Measurements from ENCODE around the gene HES5. TPM values are rescaled to one million over a fixed set of nuclear protein-coding genes. Genes with fewer than 3 reads are reported as not detected.
"Not testable (repeated sequence)": the region's sequence is repeated elsewhere in the genome, so short reads cannot be mapped to it uniquely, and the experiment has no call there.

Gene HES5
- total RNA-seq, 2 experiments from 2014 or later = 0.21 to 0.23 TPM

DNA sequence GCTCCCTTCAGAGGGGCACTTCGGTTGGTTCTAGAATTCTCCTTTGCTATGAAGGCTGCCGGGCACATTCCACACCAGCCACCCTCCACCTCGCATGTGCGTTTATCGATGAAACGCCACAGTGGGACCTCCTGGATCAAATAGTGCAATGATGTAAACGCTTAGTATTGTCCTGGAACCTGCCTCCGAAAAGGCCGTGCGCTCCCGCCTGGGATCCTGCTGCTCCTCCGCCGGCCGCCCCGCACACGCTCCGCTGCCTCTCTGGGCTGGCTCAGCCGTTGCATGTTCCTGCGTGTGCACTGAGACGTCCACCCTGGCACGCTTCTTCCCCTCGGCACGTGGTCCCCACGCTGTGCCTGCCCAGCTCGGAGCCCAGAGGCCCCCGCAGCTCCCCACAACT is 22.1 kb upstream of the HES5 start:
- ChIA-PET POLR2A (no interaction called here), CTCF (no interaction called here)

DNA sequence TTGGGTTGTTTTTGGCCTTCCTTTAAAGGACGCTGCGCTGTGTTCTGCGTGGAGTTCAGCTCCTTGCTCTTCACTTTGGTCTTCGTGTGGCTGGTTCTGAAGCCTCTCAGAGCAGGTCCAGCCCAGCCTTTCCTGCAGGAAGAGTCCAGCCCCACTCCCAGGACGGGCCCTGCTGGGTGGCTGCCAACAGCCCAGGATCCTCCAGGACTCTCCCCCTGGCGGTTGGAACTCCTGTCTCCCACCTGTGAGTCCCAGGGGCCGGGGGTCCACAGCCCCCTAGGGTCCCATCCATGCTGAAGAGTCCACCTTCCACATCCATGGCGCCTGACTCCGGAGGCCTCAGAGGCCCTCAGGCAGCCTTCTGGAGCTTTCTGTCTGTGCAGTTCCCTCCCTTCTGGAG is 21.5 kb upstream of the HES5 start:
- POLR2A ChIA-PET, CTCF ChIA-PET: not testable (repeated sequence)

DNA sequence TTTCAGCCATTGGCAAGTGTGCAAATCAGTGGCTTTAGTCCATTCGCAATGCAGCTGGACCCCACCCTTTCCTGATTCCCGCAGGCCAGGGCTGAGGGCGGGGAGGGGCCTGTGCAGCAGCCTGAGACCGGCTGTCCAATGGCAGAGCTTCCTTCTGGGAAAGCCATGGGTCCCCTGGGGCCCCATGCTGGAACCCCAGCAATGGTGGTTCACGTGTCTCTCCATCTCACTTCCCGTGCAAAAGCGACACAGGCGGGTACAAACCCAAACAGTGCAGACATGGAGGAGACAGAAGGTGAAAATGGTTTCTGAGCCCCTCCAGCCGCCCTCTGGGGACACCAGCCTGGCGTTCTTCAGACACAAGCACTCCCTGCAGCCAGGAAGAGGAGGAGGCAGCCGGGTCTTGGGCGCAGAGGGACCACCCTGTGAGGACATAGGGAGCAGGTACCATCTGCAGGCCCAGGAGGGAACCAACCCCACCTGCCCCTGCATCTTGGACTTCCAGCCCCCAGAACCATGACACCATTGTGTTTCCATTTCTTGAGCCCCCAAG is 20.3 kb upstream of the HES5 start:
- POLR2A ChIA-PET, CTCF ChIA-PET: not testable (repeated sequence)

DNA sequence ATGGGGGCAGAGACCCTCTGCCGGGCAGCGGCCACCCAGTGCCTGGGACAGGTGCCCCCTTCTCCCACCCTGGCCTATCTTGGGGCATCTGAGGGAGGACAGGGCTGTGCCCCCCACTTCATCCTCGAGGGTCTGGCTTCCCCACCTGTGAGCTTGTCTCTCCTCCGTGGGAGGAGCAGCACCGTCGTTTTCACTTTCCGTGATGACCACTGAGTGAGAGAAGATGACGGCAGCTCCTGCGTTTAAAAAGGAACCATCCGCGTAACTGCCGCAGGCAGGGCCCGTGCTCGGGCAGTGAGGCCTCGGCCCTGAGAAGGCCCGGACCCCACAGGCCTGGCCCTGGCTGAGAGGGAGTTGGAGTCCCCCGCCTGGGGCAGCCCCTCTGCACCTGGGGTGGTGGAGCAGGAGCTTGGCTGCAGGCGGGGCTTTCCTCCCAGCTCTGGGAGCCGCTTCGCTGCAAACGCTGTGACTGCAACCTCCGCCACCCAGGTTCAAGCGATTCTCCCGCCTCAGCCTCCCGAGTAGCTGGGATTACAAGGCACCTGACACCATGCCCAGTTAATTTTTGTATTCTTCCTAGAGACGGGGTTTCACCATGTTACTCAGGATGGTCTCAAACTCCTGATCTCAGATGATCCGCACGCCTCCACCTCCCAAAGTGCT is 19.4 kb upstream of the HES5 start:
- ChIA-PET CTCF (interaction anchor here (1.1 to 4.3 kb wide), 3 partner anchors 14 to 134 kb away, joined by 3 to 42 read pairs (median 16); partner anchors contain the start of gene PANK4), POLR2A (interaction anchor here (1.3 to 4.5 kb wide), 3 partner anchors 12 to 37 kb away, joined by 4 to 46 read pairs (median 28); partner anchors contain the start of genes PANK4 and PRXL2B)

DNA sequence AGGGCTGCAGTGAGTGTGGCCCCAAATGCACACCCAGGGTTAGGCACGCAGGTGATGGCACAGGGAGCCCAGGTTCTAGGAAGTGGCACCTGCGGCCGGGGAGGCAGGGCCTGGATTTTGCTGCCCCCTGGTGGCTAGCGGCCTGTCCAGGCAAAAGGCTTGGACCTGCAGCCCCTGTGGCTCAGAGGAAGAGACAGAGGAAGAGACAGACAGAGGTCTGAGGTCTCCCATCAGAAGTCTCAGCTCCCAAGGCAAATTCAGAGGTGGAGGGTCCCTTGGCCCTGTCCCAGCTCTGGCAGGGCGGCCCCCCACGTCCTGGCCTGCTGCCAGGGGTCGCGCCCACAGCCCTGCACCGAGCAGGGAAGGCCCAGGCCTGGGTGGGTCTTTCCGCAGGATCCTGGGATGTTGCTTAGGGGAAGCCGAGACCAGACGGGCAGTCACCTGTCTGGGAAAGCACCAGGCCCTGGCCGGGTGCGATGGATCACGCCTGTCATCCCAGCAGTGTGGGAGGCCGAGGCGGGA is 18.1 kb upstream of the HES5 start:
- POLR2A ChIA-PET = interaction anchor here (0.7 to 4.5 kb wide), 14 partner anchors 8 to 157 kb away, joined by 3 to 46 read pairs (median 6); partner anchors contain the start of genes MORN1, PANK4, PEX10 and PRXL2B
- CTCF ChIA-PET = interaction anchor here (1.0 to 4.3 kb wide), 14 partner anchors 8 to 353 kb away, joined by 3 to 42 read pairs (median 6); partner anchors contain the start of genes FAAP20, PANK4, PRXL2B and TNFRSF14

DNA sequence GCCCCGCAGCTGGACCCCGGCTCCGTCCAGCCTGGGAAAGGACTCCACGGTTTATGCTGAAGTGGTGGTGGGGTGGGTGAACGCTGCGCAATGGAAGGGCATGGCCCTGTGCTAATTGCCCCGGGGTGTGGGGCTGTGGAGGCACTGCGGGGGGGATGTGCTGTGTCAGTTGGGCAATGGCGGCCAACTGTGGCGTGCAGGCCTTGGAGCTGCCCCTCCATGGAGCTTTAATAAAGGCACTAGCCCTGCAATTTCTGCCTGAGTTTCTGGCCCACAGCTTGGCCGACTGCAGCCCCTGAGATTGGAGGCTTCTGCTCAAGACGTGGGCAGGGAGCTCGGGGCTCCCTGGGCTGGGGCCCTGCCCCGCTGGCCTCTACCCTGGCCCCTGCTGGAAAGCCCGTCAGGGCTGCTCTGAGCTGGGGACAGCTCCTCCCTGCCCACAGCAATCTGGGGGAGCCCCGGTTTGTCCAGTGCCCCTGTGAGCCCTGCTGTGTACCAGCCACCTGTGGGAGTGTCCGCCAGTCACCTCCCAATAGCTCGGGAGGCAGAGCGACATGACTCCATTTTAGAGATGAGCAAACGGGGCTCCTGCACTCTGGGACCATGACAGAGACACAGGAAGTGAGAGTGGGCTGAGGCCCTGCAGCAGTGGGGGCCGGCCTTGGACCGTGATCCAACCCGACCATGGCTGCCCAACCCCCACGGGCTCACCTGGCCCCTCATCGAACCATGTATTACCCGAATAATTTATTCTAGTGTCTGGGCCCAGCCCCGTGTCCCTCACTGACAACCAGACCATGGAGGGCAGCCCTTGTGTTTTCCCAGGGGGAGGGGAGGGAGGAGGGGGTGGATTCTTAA is 17.4 kb upstream of the HES5 start:
- ChIA-PET POLR2A (interaction anchor here (0.7 to 4.5 kb wide), 12 partner anchors 9 to 156 kb away, joined by 3 to 46 read pairs (median 6); partner anchors contain the start of genes MORN1, PANK4, PEX10 and PRXL2B), CTCF (interaction anchor here (0.7 to 4.3 kb wide), 15 partner anchors 9 to 352 kb away, joined by 3 to 42 read pairs (median 6); partner anchors contain the start of genes FAAP20, PANK4, PRXL2B and TNFRSF14)

DNA sequence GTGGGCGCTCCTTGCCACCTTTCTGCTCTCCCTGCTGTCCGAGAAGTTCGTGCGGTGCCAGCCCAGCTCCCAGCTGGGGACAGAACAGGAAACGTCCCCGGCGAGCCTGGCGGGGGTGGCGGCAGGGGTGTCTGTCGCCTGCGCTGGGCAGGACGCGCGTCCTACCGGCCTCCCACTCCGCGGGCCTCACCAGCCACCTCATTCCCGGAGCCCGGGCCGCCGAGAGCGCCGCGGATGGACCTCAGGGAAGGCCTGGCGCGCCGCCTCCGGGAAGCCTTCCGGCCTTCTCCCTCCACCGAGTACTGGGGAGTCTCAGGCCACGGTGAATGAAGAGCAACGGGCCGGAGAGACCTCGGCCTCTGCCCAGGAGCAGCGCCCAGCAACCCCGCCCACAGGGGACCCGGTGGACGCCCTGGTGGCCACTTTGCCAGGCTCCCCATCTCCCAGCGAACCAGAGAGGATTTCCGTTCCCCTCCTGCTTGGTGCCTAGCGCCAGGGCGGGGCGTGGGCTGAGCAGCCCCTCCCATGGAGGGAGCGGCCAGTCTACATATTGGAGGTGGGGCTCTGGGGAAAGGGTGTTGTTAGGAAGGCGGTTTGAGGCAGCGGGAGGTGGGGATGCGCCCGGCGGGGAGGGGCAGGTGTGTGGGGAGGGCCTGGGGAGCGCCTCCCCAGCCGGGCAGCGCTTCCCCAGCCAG is 16.6 kb upstream of the HES5 start:
- ChIA-PET CTCF (interaction anchor here (0.7 to 4.3 kb wide), 13 partner anchors 10 to 352 kb away, joined by 3 to 42 read pairs (median 6); partner anchors contain the start of genes FAAP20, PANK4, PRXL2B and TNFRSF14), POLR2A (interaction anchor here (0.7 to 4.5 kb wide), 12 partner anchors 10 to 155 kb away, joined by 3 to 46 read pairs (median 6); partner anchors contain the start of genes MORN1, PANK4, PRXL2B and RER1)

DNA sequence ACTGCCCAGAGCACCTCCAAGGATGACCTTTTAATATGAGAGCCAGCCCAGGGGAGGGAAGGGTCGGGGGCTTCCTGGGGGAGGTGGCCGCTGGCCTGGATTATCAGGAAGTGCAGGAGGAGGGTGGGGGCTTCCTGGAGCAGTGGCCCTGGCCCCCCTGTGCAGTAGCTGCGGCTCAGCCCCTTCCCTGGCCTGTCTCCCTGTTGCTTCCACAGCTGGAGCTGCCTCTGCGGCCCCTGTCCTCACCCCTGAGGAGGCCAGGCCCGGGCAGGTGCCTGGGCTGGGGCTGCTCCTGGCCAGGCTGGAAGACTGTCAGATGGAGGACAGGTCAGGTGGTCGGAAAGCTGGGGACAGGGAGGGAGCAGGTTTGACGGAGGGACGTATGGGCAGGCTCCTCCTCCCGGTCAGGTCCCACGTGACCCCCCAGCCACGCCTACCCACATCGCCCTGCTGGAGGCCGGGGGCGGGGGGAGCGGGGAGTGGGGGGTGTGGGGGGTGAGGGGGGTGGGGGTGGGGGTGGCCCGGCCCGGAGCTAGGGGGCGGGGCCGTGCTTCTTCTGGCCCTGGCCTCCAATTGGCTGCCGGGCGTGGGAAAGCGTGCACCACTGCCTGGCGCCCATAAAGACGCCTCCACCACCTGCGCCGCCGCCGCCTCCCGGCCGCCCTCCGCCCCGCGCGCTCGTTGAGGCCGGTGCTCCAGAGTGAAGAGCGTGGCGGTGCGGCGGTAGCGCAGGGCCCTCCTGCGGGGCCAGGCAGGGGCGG is 15.9 kb upstream of the HES5 start:
- CTCF ChIA-PET = interaction anchor here (0.6 to 4.3 kb wide), 7 partner anchors 11 to 133 kb away, joined by 3 to 42 read pairs (median 5); partner anchors contain the start of genes PANK4 and PEX10

DNA sequence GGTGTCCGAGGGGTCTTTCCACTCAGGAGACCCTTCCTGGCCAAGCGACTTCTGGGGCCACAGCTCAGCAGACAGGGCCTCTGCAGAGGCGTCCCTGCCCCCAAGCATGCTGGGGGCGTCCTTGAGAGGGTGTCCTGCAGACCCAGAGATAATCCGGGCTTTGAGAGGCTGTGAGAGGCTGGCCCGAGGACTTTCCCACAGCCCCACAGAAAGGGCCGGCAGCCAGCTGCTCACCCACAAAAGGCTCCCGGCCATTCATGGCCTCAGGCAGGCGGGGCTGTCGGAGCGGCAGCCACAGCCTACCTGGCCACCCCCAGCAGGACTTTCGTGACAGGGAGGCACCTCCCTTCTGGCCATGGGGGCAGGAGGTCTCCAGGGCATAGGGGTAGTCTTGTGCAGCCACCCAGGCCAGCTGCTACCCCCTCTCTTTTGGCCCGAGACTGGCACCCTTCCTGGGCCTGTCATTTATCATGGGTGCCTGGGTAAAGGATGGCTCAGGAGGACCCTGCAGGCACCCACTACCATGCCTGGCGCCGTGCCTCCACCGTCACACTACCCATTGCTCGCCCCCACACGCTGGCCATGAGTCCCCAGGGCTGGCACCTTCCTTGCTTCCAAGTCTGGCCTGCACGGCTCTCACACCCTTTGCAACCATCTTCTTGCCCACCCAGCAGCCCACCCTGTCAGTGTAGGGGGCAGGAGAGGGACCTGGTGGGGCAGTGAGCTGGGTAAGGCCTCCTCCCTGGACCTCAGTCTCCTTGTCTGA is 15.0 kb upstream of the HES5 start:
- ChIA-PET POLR2A (interaction anchor here (0.7 to 4.5 kb wide), 7 partner anchors 11 to 154 kb away, joined by 3 to 46 read pairs (median 5); partner anchors contain the start of genes MORN1, PANK4, PRXL2B and RER1), CTCF (interaction anchor here (0.8 to 4.3 kb wide), 3 partner anchors 10 to 41 kb away, joined by 3 to 42 read pairs (median 3); partner anchors contain the start of gene PANK4)

More for the DNA sequence above, 15.9 kb upstream of the HES5 start:
- POLR2A ChIA-PET = interaction anchor here (0.7 to 4.5 kb wide), 8 partner anchors 10 to 154 kb away, joined by 3 to 46 read pairs (median 4); partner anchors contain the start of genes MORN1, PANK4, PRXL2B and RER1

DNA sequence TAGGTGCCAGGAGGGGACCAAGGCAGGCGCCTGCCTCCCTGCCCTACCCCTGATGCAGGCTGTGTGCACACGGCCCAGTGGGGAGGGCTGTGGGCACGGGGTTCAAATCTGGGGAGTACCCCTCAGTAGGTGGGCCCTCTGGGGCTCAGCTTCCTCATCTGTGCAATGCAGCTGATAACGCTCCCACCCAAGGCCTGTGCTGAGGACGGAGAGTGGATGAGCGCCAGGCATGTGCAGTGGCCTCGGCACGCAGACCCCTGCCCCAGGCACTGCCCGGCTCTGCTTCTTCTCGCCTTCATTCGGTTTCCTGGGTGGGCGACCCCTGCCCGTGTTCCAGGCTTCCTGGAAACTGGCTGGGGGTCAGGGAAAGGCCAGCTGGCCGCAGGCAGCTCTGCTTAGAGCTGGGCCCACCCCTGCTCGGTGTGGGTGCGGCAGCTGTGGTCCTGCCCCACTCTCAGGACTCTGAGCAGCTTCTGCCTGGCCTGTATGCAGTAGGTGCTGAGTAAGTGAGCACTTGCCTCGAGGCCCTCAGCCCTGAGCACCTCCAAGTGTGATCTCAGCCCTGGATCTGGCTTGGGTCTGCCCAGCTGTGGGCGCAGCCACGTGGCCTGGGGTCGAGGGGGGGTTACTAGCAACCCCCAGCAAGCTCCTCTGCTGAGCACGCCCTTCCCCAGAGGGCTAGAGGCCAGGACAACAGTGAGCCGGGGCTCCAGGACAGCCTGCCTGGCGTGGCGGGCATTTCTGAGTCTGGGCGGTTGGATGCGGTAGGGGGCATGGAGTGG is 14.2 kb upstream of the HES5 start:
- POLR2A ChIA-PET = interaction anchor here (0.7 to 4.0 kb wide), 2 partner anchors 12 to 13 kb away, joined by 4 to 32 read pairs; partner anchors contain the start of gene TNFRSF14
- CTCF ChIA-PET = interaction anchor here (1.0 kb wide), 1 partner anchor 15 kb away, joined by 3 read pairs; no protein-coding TSS in a partner anchor

DNA sequence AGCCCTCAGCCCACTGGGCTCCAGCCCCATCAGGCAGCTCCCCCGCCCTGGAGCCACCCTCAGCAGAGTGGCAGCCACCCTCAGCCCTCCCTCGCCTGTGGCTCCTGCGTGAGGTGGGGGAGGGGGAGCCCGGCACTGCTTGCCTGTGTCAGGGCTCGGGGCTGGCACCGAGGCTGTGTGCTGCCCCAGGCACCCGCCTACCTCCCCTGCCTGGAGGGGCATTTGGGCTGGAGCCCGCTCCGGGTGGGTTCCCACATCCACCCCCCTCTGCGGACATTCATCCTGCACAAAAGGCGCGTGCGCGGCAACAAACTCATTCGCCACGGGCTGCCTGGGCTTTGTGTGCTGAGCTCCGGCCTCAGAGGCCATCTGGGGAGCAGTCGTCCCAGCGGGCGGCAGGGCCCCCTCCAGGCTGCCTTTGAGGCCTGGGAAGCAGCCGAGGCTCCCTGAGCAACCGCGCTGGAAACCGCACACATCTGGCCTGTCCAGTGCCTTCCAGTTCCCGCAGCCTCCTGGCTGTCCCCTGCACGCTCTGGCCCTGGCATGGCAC is 13.6 kb upstream of the HES5 start:
- ChIA-PET POLR2A (interaction anchor here (0.7 kb wide), 1 partner anchor 13 kb away, joined by 4 read pairs; no protein-coding TSS in a partner anchor), CTCF (interaction anchor here (0.6 to 1.4 kb wide), 4 partner anchors 15 to 326 kb away, joined by 3 read pairs; partner anchors contain the start of gene PANK4)

DNA sequence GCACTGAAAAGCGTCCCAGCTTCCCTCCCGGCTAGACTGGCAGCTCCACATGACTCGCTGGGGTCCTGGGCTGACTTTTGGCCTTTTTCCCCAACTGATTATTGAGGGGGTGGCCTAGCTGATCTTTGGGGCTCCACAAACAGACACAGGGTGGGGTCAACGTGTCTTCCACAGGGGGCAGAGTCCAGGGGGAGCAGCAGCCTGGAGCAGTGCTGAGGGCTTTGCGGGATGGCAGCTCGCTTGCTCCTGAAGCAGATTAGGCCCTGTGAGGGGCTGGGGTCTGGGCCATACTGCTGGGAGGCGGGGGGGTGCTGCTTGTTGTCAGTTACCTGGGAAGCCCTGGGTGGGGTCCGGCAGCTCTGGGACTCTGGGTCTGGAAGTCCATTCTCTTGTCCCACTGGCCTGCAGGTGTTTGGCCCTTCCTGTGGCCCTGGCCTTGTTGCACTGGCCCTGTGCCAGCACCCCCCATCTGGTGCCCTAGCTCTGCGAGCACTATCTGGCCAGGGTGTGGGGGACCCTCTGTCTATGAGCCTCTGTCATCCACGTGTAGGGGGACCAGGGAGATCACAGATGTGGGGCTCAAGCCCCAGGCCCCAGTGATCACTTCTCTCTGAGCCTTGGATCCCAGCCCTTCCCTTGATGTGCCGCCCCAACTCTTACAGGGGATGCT is 12.3 kb upstream of the HES5 start:
- POLR2A ChIA-PET = no interaction called here
- CTCF ChIA-PET = interaction anchor here (1.2 to 1.4 kb wide), 2 partner anchors 15 to 19 kb away, joined by 3 read pairs; partner anchors contain the start of gene PANK4

DNA sequence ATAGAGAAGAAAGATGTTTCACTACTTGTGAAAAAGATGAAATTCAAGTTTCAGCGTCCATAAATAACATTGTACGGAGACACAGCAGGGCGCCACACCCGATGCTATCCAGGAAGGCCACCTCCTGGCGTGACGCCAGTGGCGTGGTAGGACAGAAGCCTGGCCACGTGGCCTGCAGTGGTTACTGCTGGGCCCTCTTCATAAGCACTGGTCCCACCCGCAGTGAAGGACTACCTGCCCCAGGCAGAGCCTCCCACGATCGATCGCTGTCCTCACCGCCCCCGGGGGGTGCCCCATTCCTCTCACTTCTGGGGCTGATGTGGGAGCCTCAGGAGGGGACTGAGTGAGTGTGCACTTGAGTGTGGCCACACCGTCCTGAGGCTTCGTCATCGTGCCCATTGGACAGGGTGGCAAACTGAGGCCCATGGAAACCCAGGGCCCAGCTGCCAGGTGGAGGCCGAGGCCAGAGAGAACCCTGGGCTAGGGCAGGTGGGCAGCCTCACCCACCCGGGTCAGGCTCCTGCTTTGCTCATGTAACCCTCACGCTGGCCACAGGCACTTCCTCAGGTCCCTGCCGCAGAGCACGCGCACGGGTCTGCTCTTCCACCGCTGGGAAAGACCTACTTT is 11.7 kb upstream of the HES5 start:
- CTCF ChIA-PET = interaction anchor here (1.2 to 2.1 kb wide), 2 partner anchors 10 to 126 kb away, joined by 4 to 5 read pairs; no protein-coding TSS in a partner anchor

DNA sequence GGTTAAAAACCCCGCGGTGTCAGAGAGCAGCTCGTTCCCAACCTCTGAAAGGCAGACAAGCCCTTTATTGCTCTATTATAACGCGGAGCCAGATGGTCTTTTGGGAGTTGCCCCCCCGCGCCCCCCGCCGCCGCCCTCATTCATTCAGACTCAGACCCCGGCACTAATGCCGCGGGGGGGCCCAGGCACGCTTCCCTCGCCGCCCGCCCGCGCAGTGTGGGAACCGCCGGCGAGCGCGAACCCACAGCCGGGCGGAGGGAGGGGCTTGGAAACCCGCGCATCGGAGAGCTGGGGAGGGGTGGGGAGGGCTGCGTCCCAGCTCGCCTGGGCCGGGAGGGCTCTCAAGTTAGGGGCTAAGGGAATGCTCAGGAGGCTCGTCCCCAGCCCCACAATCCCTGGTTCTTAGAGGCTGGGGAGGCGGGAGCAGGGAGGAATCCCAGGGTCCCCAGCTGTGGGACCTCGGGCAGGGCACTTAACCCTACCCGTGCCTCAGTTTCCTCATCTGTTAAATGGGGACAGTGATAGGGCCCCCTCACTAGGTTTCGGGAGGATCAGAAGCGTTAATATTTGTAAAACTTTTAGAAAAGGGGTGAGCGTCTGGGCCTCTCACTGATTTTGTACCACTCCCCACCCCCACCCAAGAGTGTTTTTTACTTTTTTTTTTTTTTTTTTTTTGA is 10.9 kb upstream of the HES5 start:
- ChIA-PET POLR2A (no interaction called here), CTCF (interaction anchor here (1.2 to 2.1 kb wide), 2 partner anchors 9 to 125 kb away, joined by 4 to 5 read pairs; no protein-coding TSS in a partner anchor)

More for the DNA sequence above, 11.7 kb upstream of the HES5 start:
- POLR2A ChIA-PET = no interaction called here

Measured in activated CD8-positive, alpha-beta memory T cell treated with anti-CD3 and anti-CD28 coated beads for 36 hours (primary cell).